HG02885 (cell line): Measurements from ENCODE around the gene DDI2.

Experiments
- ATAC-seq: cut with Tn5 transposase; IDR thresholded peaks from one replicate; pipeline ENCODE4 v1.9.1; 2021; ENCODE audit warnings: mild to moderate bottlenecking; ENCODE audit not compliant: unreplicated experiment, poor library complexity

Gene DDI2

GRCh38 chr1:15674386-15675159 is 57.3 kb downstream of the DDI2 start:
- no peak for ATAC-seq

- no peak for ATAC-seq
Observed at GRCh38 chr1:15676010-15676409, 58.8 kb downstream of the DDI2 start.

- no peak for ATAC-seq
Observed at GRCh38 chr1:15676688-15677661, 59.7 kb downstream of the DDI2 start.

- no peak for ATAC-seq
Observed at GRCh38 chr1:15678578-15678977, 61.3 kb downstream of the DDI2 start.

- no peak for ATAC-seq
Observed at GRCh38 chr1:15680131-15680530, 62.9 kb downstream of the DDI2 start.

- no peak for ATAC-seq
Observed at GRCh38 chr1:15680561-15681348, 63.5 kb downstream of the DDI2 start.

GRCh38 chr1:15681349-15682292 is 64.4 kb downstream of the DDI2 start:
- no peak for ATAC-seq

- ATAC-seq: no peak
Observed at GRCh38 chr1:15682936-15683341, 65.7 kb downstream of the DDI2 start.

- no peak for ATAC-seq
Observed at GRCh38 chr1:15683345-15684039, 66.2 kb downstream of the DDI2 start.

GRCh38 chr1:15684042-15684461 is 66.8 kb downstream of the DDI2 start, which contains the start of gene PLEKHM2:
Gene PLEKHM2, plus strand, starts transcription at chr1:15684320. Its CDS starts 239 bp downstream, at chr1:15684559.
- peak; percentile 68 for ATAC-seq

GRCh38 chr1:15684468-15685291 is 67.4 kb downstream of the DDI2 start:
- peak; percentile 40 for ATAC-seq

- ATAC-seq: no peak
Observed at GRCh38 chr1:15685820-15686219, 68.6 kb downstream of the DDI2 start.

GRCh38 chr1:15687446-15687845 is 70.2 kb downstream of the DDI2 start:
- ATAC-seq: no peak

- ATAC-seq: no peak
Observed at GRCh38 chr1:15690317-15690716, 73.1 kb downstream of the DDI2 start.

- ATAC-seq: no peak
Observed at GRCh38 chr1:15691434-15692032, 74.3 kb downstream of the DDI2 start.

- ATAC-seq: no peak
Observed at GRCh38 chr1:15692121-15692682, 74.9 kb downstream of the DDI2 start.

- no peak for ATAC-seq
Observed at GRCh38 chr1:15693371-15693770, 76.1 kb downstream of the DDI2 start.
